Common myeloid progenitor, CD34-positive (primary cell): Measurements from ENCODE around the gene GRHL3. TPM values are rescaled to one million over a fixed set of nuclear protein-coding genes. Genes with fewer than 3 reads are reported as not detected.
A peak's percentile ranks its signal among the peaks of the same experiment; 100 is the strongest.
"Not testable (repeated sequence)": the region's sequence is repeated elsewhere in the genome, so short reads cannot be mapped to it uniquely, and the experiment has no call there.

Experiments used
- CTCF ChIA-PET: fragments of 350-600 bp; sonication (Branson Sonifier 250); formaldehyde crosslinking; loops from one replicate; lab custom pipeline; 2021; ENCODE audit warnings: antibody characterized with exemption; lab: Charles Lee
- POLR2A ChIA-PET: fragments of 350-600 bp; sonication (Branson Sonifier 250); formaldehyde crosslinking; loops from one replicate; lab custom pipeline; 2021; ENCODE audit warnings: antibody characterized with exemption; lab: Charles Lee
- DNase-seq, 3 donors: peaks; one replicate each; pipeline versions ENCODE4 v3.0.0 to v3.0.0-alpha.2; 2013
- H3K27ac ChIP-seq, 2 experiments: 1 replicate in 1 of 2; 2 replicates in 1 of 2; pipeline ENCODE4 v1.7.0; 2013; ENCODE audit warnings: inconsistent platforms in 2 of 2, low read length in 2 of 2, mild to moderate bottlenecking in 2 of 2, low read depth in 1 of 2, moderate library complexity in 1 of 2; ENCODE audit not compliant: severe bottlenecking in 2 of 2, insufficient read depth in 1 of 2, poor library complexity in 1 of 2
- H3K27me3 ChIP-seq, 5 experiments: replicated peaks in 2 of 5; 1 replicate in 3 of 5; 2 replicates in 2 of 5; pipeline versions ENCODE4 v1.6.1 to v1.7.0; 2013; ENCODE audit warnings: low read length in 4 of 5, mild to moderate bottlenecking in 2 of 5, moderate library complexity in 2 of 5, inconsistent platforms in 1 of 5; ENCODE audit not compliant: insufficient read depth in 5 of 5, control insufficient read depth in 4 of 5
- H3K36me3 ChIP-seq, 4 experiments: 1 replicate in 2 of 4; 2 replicates in 2 of 4; pipeline versions ENCODE4 v1.6.1 to v1.7.0; 2013; ENCODE audit warnings: low read length in 3 of 4, control low read depth in 1 of 4, mild to moderate bottlenecking in 1 of 4; ENCODE audit not compliant: control insufficient read depth in 4 of 4, insufficient read depth in 4 of 4
- H3K4me1 ChIP-seq, 4 experiments: 1 replicate in 3 of 4; 2 replicates in 1 of 4; pipeline versions ENCODE4 v1.6.1 to v1.7.1; 2013; ENCODE audit warnings: low read length in 3 of 4, mild to moderate bottlenecking in 3 of 4, control low read depth in 1 of 4, inconsistent platforms in 1 of 4, moderate library complexity in 1 of 4; ENCODE audit not compliant: control insufficient read depth in 4 of 4, insufficient read depth in 4 of 4; ENCODE audit errors: control extremely low read depth in 1 of 4
- H3K4me3 ChIP-seq, 7 experiments: 1 replicate in 4 of 7; 2 replicates in 3 of 7; pipeline versions ENCODE4 v1.5.1 to v1.7.0; 2013; ENCODE audit warnings: mild to moderate bottlenecking in 7 of 7, low read length in 6 of 7, moderate library complexity in 6 of 7, inconsistent platforms in 2 of 7, low read depth in 2 of 7, control low read depth in 1 of 7; ENCODE audit not compliant: insufficient read depth in 4 of 7, control insufficient read depth in 1 of 7; ENCODE audit errors: extremely low read depth in 1 of 7
- H3K9me3 ChIP-seq, 5 experiments: 1 replicate in 4 of 5; 2 replicates in 1 of 5; pipeline versions ENCODE4 v1.6.1 to v1.7.1; 2013; ENCODE audit warnings: low read length in 4 of 5, mild to moderate bottlenecking in 2 of 5, inconsistent platforms in 1 of 5, low read depth in 1 of 5, moderate library complexity in 1 of 5; ENCODE audit not compliant: control insufficient read depth in 4 of 5, insufficient read depth in 2 of 5; ENCODE audit errors: control extremely low read depth in 1 of 5
- WGBS: methylation state at CpG from one replicate; pipeline ENCODE4 v1.1.5; 2013; ENCODE audit not compliant: insufficient coverage; 5-methylcytosine and 5-hydroxymethylcytosine counted together
- polyA plus RNA-seq: library from polyadenylated mRNA; unstranded; fragments of 120-200 nt; gene quantifications from one replicate; pipeline ENCODE4 v1.2.1, GENCODE V29; 2013

GRHL3 gene
- 0.04 TPM for polyA plus RNA-seq

GRCh38 chr1:24319312-24319863, at the start of gene GRHL3:
Gene GRHL3 (plus strand): TSS chr1:24319357. CDS start chr1:24319552, 195 bp downstream.
- ChIA-PET CTCF (interaction anchor here (1.2 to 4.4 kb wide), 3 partner anchors 11 to 121 kb away, joined by 4 to 20 read pairs (median 4); no protein-coding TSS in a partner anchor), POLR2A (no interaction called here)
- Histone ChIP-seq H3K4me3 (peak within 1 kb of the TSS in 1 of 7 experiments; percentile 26), H3K36me3 (no peaks in the 10 kb centered on the region), H3K4me1 (peaks cover 12 to 45% (median 36%) of the 10 kb centered on the region in 4 experiments), H3K27ac (no peak within 1 kb of the TSS), H3K27me3 (peaks cover 6 to 71% (median 32%) of the 10 kb centered on the region in 5 experiments), H3K9me3 (no peaks in the 10 kb centered on the region)
- peak in 1 of 3 donors; percentile 15 for DNase-seq
- 10% methylated on average over 13 of the region's 21 CpGs for WGBS

DNA sequence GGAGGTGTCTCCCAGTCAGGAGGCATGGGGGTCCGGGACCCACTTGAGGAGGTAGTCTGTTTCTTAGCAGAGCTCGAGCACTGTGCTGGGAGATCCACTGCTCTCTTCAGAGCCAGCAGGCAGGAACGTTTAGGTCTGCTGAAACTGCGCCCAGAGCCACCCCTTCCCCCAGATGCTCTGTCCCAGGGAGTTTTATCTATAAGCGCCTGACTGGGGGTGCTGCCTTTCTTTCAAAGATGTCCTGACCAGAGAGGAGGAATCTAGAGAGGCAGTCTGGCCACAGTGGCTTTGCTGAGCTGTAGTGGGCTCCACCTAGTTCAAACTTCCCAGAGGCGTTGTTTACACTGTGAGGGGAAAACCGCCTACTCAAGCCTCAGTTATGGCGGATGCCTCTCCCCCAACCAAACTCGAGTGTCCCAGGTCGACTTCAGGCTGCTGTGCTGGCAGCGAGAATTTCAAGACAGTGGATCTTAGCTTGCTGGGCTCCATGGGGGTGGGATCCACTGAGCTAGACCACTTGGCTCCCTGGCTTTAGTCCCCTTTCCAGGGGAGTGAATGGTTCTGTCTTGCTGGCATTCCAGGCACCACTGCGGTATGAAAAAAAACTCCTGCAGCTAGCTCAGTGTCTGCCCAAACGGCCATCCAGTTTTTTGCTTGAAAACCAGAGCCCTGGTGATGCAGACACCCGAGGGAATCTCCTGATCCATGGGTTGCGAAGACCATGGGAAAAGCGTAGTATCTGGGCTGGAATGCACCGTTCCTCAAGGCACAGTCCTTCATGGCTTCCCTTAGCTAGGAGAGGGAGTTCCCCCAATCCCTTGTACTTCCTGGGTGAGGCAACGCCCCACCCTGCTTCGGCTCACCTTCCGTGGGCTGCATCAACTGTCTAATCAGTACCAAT, 44.7 kb upstream of the GRHL3 start:
- H3K36me3 ChIP-seq, H3K4me3 ChIP-seq, H3K4me1 ChIP-seq, H3K27ac ChIP-seq, CTCF ChIA-PET, DNase-seq, H3K9me3 ChIP-seq, POLR2A ChIA-PET: not testable (repeated sequence)
- 92% methylated on average over 17 of the region's 20 CpGs for WGBS
- peaks cover 0 to 15% (median 2%) of the 10 kb centered on the region in 5 experiments for H3K27me3 ChIP-seq

- no peak overlapping the region for H3K4me3 ChIP-seq
- no CpG with 5 or more reads among the region's 2 CpGs for WGBS
- H3K36me3 ChIP-seq = no peaks in the 10 kb centered on the region
- DNase-seq = no peak
- ChIA-PET POLR2A (no interaction called here), CTCF (no interaction called here)
- H3K27ac ChIP-seq = no peak overlapping the region
- H3K27me3 ChIP-seq = peaks cover 0 to 17% (median 2%) of the 10 kb centered on the region in 5 experiments
- H3K9me3 ChIP-seq = peaks cover 0 to 5% (median 0%) of the 10 kb centered on the region in 5 experiments
- no peaks in the 10 kb centered on the region for H3K4me1 ChIP-seq
These were observed 44.1 kb upstream of the GRHL3 start for GRCh38 chr1:24275104-24275410.

GRCh38 chr1:24275510-24275909, 43.6 kb upstream of the GRHL3 start:
- DNase-seq = no peak
- CTCF ChIA-PET = interaction anchor here (1.4 kb wide), 1 partner anchor 13 kb away, joined by 3 read pairs; no protein-coding TSS in a partner anchor
- H3K9me3 ChIP-seq = peaks cover 0 to 5% (median 0%) of the 10 kb centered on the region in 5 experiments
- POLR2A ChIA-PET = no interaction called here
- no peak overlapping the region for H3K27ac ChIP-seq
- no peaks in the 10 kb centered on the region for H3K4me1 ChIP-seq
- no peak overlapping the region for H3K4me3 ChIP-seq
- WGBS = 100% methylated on average over 4 of the region's 5 CpGs
- no peaks in the 10 kb centered on the region for H3K36me3 ChIP-seq
- H3K27me3 ChIP-seq = peaks cover 0 to 17% (median 2%) of the 10 kb centered on the region in 5 experiments

DNA sequence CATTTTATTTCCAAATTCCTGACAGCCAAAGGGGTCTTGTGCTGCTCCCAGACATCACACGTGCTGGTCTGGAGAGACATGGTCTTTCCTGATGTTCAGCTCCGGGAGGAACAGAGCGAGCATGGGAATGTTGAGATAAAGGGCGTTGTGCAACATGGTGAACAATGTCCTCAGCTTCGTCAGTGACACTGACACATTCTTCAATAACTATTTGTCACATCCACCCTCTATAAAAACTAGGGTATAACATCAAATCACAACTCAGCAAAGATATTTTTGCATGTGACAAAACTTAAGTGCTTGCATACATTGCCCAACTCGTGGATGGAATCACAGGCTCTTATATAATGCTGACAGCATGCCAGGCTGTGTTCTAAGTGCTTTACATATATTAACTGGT, 42.4 kb upstream of the GRHL3 start:
- Histone ChIP-seq H3K9me3 (peaks cover 0 to 5% (median 0%) of the 10 kb centered on the region in 5 experiments), H3K27me3 (peaks cover 0 to 17% (median 2%) of the 10 kb centered on the region in 5 experiments), H3K36me3 (no peaks in the 10 kb centered on the region), H3K27ac (no peak overlapping the region), H3K4me3 (no peak overlapping the region), H3K4me1 (no peaks in the 10 kb centered on the region)
- ChIA-PET POLR2A (no interaction called here), CTCF (interaction anchor here (1.4 kb wide), 1 partner anchor 12 kb away, joined by 3 read pairs; no protein-coding TSS in a partner anchor)
- no peak for DNase-seq
- 60% methylated on average over 2 of the region's 6 CpGs for WGBS

DNA sequence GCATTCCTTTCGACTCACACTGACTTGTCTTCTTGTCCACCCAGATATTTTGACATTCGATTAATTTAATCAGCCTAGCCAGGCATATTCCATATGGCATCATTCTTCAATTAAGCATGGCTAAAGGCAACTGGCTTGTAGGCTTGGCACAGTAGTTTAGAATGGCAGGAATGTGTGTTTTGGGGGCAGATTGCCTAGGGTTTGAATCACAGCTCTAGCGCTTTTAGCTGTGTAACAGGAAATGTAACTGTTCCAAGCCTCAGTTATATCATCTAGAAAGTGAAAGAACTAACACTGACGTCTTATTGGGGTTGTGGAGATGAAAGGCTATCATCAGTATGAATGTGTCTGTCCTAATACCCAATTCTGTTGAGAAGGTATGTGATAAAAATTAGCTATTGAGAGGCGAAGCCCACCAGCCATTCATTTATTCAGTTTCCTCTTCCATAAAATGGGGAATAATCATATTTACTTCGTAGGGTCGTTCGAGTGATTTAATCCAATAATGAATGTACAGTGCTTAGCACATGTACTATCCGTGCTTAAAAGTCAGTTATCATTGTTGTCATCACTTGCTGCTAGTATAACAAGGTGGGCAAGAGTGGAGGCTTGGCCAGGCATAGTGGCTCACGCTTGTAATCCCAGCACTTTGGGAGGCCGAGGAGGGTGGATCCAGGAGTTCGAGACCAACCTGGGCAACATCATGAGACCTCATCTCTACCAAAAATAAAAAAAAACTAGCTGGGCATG, 41.6 kb upstream of the GRHL3 start:
- DNase-seq = no peak
- Histone ChIP-seq H3K27ac (no peak overlapping the region), H3K4me3 (no peak overlapping the region), H3K9me3 (peaks cover 0 to 5% (median 0%) of the 10 kb centered on the region in 5 experiments), H3K4me1 (no peaks in the 10 kb centered on the region), H3K27me3 (peaks cover 0 to 17% (median 2%) of the 10 kb centered on the region in 5 experiments), H3K36me3 (no peaks in the 10 kb centered on the region)
- 70% methylated on average over 7 of the region's 12 CpGs for WGBS
- ChIA-PET CTCF (no interaction called here), POLR2A (no interaction called here)
